G401 (cell line): ENCODE measurements around the gene HOXA4. TPM values are rescaled to one million over a fixed set of nuclear protein-coding genes. Genes with fewer than 3 reads are reported as not detected.

Experiments
- DNase-seq: peaks from one replicate; pipeline ENCODE4 v3.0.0-alpha.2; 2015; ENCODE audit warnings: low spot score
- in situ Hi-C: cut with HindIII; loops from 2 replicates; pipeline ENCODE4 v1.10.0; 2016; ENCODE audit warnings: low sequenced_read_pairs, mixed read lengths
- total RNA-seq: library from RNA; depleted of rRNA; stranded (reverse); fragments of >200 nt; shearing (Covaris generic); gene quantifications from 2 replicates; pipeline ENCODE4 v1.2.3, GENCODE V29; 2014

HOXA4 gene
- total RNA-seq, 1 experiment from 2014 or later = not detected

DNA sequence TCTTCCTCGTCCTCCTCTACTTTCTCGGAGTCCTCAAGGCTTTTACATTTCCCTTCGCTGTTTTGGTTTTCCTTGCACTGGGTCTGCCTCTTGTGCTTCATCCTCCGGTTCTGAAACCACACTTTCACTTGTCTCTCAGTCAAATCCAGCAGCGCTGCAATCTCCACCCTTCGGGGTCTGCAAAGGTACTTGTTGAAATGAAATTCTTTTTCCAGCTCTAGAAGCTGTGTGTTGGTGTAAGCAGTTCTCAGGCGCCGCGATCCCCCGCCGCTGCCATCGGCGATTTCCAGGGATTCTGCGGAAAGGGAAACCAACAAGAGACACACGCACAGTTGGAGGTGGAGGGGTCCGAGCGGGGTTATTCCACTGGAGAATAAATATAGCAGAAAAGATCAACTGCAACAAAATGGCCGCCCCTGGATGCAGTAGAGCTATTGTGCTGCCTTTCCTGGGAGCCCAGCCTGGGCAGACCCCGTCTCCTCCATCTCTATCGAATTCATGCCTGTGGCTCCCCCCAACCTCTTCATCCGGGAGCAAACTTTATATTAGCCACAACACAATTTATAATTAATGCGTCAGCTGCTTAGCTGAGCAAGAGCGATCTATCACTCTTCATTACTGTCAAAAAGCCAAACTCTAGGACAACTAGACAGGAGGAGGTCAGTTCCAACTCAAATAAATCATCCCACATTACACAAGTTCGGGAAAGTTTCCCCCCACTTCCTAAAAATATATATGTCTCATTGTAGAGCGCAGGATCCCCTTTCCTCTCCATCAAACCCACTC, 29.2 kb downstream of the HOXA4 start:
- in situ Hi-C loops = no loop called here
- DNase-seq = no peak

DNA sequence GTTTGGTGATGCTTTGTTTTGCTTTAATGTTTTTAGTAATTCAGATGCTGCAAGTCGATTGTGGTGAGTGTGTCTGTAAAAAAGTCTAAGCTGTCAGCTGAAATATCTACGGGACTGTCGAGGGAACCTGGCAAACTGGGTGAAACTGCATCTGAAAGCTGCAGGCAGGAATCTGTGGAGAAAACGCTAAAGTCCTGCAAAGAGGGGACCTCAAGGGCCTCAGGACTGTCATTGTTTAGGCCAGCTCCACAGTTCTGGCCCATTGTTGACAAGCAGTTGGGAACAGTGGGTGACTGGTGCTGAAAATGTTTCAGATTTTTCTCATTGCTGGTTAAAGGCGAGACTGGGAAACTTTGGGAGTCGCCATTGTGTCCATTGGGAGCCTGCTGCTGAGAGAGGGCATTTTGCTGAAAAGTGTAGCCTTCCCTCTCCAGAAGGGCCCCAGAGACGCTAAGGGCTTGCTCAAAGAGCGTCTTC, 29.8 kb downstream of the HOXA4 start:
- in situ Hi-C loops = no loop called here

DNA sequence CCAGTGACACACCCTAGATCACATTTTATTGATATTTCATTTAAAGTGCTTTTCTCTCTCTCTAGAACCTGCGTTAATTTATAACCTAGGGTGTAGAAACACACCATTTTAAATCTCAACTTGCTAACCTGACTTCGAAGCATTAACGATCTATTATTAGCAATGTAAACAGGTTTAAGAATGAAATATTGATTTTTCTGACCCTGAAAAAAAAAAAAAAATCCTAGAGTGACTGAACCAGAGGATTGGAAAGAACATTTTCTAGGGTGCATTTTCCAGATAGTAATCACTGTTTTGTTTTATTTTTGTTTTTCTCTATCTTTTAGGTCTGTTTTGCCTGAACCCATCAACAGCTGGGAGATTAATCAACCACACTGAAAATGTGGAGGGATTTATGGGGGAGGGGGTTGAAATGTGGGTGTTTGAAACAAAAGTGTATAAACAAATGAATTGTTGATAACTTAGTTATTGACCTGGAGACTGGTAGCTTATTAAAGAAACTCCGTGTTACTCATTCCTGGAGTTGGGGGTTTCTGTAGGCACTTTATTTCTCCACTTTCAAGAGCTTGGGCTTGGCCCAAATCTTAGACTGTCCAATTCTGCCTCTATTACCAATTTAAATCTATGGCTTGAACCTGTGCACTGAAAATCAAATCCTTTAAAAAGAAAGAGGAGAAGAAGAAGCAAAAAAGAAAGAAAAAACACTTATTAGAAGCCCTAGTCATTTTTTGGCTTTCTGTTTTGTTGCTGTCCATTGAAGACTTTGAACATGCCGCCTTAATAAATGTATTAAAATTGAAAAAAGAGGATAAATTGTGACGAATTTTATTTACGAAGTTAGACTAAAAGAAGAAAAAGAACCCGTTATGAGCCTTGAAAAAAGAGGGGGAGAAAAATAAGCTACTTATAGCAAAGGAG, 30.8 kb downstream of the HOXA4 start:
- DNase-seq = no peak
- in situ Hi-C loops = no loop called here

More for the DNA sequence above, 29.8 kb downstream of the HOXA4 start:
- DNase-seq = no peak

DNA sequence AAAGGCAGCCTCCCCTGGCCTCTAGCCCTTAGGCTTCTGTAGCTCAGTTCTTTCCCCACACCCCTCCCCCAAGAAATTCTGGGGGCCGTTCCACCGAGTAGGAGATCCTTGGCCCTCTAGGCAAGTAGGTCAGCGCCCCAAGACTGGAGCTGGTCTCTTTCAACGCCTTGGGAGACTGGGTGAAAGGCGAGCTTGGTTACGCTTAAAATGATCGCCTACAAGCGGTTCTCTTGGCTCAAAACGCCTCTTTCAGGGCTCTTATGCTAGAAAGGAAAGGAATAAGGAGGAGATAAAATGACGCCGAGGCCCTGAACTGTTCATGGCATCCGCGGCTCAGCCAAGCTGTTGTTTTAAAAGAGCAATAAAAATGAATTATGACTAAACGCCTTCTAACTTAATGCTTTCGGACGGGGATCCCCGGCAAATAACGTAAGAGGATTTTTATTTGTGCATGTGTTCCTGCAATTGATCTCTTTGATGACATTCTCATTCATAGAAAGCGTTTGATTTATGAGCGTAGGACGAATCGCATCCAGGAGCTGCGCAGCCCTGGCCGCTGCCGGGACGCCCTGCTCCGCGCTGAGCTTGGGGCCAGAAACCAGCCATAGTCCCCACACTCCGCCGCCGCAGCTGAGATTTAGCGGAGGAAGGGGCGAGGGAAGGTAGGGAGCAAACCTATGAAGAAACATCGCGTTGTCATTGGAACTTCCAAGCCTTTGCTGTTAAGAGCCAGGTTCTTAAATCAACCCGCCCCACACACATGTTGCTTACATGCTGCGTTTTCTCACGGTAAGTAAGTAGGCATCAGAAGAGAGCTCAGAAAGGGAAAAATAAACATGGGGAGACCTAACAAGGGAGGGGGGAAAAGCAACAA, 31.7 kb downstream of the HOXA4 start:
- in situ Hi-C loops = no loop called here
- DNase-seq = no peak

DNA sequence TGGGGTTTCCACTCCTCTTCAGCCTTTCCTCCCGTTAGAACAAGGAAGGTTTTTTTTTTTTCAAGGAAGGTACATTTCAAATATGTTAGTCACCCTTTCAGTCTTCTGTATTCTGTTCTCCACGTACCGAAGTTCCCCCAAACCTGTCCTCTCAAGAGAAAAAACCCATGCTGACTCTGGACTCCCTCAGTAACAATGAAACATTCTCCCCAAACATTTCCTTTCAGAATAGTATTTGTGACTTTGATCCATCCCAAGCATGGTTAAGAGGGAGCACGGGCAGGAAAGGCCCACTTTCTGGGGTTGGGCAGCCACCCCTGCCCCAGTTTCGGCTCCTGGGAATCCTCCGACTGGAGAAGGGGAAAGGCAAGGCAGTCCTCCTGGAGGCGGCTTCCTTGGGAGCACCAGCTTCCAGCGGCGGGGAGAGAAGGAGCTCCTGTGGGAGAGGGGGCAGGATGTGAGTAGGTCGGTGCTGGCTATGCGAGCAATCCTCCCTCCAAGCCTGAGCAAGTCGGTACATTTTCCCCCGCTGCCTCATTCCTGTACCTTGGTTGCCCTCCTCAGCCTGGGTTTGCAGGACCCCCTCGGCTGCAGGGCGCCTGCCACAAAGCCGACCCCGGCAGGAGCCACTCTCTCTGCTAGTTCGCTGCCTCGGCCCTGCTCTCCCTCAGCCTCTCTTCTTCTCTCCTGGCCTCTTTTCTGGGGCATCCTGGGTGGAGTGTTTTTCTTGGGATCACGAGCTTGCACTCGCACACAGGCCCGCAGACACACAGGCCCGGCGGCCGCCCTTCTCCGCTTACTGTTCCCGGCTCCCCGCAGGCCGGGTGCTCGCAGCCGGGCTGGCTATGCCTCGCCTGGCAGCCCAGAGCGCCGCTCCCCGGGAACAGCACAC, 32.6 kb downstream of the HOXA4 start:
- no peak for DNase-seq
- in situ Hi-C loops = no loop called here

DNA sequence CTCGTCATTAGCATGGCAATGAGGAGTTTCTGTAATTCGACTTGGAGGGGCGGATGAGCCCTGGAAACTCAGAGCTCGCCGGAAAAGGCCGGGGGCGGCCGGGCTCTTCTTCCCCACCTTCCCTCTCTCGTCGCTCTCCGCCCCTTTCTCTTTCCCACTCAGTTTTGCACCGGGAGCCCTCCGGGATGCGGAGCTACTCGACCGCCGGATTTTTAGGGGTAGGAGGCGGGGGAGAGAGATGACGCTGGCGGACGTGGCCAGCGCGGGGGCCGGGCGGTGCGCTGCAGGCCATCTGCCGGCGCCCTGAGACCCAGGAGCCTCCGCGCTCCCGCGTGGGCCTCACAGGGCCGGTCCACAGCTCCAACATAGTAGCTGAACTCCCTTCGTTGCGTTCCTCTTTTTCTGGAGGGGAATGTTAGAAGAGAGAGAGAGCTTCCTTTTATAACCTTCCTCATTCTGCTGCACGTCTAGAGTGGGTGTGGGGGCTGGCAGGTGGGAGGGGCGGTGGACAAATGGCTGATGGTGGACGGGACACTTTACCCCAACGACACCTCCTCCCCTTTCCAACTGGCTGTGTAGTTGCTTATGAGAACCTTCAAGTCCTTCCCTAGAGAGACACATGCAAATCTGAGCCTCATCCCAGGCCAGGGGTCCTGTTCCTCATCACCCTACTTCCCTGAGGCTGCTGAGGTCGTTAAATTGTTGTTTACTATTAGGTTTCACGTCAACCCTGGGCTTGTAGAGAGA, 33.6 kb downstream of the HOXA4 start:
- DNase-seq = no peak
- in situ Hi-C loops = no loop called here

DNA sequence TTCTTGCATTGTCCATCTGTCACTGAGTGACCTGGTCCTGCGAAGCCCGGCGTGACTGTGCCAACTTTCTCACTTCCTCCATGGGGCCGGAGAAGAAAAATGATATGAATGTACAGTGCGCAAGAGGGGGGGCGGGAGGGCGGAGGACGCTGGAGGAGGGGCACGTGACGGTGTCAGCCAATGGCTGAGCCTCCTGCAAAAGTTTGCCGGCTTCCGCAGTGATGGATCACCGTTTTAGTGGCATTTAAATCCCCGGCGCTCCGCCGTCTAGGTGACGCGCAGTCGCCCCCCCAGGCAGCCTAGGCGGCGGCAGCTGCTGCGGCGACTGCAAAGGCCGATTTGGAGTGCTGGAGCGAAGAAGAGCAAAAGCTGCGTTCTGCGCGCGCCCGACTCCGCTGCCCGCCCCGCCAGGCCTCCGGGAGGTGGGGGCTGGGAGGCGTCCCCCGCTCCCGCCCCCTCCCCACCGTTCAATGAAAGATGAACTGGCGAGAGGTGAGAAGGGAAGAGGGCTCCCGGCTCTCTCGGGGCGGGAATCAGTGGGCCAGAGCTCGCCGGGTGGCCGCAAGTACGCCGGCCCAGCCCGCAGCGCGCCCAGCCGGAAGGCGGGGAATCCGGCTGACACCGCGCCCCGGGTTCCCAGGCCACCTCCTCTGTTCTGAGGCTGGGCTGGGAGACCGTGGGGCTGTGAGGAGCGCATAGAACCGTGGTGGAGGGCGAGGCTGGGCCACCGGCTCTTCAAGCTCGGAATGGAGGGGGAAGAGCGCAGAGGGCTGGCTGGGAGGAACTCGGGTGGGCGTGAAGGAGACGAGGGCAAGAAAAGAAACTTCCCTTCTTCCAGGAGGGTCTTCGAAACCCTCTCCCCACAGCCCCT, 34.4 kb downstream of the HOXA4 start, which contains the start of gene HOXA1:
TSS of gene HOXA1 (minus strand) at position 104 of the 871 bp plus-strand sequence. CDS start at position 16, 88 bp downstream.
- DNase-seq = peak; percentile 44
- in situ Hi-C loops = no loop called here

DNA sequence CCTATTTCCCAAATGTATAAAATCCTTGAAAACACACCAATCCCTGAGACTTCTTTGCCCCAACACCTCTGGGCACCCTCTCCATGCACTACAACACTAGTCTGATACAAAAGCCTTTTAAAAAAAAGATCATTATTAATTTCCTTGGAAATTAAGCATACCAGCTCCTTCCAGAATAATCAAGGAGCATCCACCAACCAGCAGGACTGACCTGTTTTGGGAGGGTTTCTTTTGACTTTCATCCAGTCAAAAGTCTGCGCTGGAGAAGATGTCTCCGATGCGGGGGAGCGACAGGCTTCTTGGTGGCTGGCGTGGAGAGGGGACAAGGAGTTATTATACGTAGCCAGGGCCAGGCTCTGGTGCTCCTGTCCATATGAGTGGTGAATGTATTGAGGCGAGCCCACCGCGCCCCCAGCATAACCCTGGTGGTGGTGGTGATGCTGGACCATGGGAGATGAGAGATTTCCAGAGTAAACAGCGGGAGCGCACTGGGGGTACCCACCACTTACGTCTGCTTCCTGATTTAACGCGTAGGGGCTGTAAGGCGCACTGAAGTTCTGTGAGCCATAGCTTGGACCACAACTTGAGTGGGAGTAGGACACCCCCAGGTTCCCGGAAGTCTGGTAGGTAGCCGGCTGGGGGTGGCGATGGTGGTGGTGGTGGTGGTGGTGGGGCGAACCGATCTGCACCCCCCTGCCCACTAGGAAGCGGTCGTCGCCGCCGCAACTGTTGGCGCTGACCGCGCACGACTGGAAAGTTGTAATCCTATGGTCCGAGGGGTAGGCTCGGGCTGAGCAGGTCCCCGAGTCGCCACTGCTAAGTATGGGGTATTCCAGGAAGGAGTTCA, 35.3 kb downstream of the HOXA4 start:
- no peak for DNase-seq
- in situ Hi-C loops = no loop called here

DNA sequence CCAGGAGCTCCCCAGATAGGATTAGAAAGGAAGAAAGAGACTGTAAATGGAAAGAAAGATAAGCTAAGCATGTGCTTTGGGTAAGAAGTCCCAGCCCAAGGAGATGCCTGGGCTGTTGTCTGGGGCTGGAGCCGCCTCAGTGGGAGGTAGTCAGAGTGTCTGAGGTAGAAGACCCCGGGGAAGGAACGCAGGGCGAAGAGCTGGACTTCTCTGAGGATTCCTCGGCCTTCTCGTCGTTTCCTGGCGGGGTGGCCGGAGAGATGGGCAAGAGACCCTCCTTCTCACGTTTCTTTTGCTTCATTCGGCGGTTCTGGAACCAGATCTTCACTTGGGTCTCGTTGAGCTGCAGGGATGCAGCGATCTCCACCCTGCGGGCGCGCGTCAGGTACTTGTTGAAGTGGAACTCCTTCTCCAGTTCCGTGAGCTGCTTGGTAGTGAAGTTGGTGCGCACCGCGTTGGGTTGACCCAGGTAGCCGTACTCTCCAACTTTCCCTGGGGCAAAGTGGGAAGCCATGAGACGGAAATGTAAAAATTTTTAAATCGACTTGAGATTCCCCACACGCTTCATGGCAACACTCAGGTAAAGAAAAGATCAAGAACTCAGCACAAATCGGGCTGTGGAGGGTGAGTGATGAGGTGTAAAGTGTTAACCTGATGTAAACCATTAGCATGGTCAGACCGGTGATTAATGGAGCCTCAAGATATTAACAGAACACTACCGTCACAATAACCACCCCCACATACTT, 36.1 kb downstream of the HOXA4 start:
- DNase-seq = no peak
- in situ Hi-C loops = no loop called here

DNA sequence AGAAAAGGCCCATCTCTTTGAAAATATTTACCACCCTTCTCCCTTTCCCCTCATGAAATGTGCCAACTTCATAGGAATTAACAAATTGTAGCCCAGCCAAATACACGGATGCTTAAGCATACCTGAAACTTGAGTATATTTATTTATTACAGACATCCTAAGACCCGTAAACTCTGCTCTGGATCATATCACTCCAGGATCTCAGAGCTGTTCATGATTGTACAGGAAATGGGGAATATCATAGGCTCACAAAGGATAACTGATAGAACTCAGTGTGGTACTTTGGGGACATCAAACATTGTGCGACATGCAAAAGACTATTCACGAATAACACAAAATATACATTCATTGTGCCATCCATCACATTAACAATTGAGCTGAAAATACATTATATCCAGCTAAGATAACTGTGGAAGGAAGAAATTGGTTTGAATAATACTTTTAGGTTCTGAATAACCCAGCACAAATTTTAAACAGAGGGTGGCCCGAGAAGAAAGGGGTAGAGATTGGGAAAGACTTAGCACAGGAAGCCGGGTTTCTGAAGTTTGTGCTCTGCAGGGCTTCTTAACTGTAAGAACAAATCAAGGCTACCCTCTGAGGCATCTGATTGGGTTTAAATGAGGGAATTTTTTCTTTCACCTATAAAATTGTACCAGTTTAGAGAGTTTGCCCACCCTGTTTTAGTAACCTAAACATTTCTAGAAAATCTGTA, 37.2 kb downstream of the HOXA4 start:
- in situ Hi-C loops = no loop called here
- DNase-seq = no peak

DNA sequence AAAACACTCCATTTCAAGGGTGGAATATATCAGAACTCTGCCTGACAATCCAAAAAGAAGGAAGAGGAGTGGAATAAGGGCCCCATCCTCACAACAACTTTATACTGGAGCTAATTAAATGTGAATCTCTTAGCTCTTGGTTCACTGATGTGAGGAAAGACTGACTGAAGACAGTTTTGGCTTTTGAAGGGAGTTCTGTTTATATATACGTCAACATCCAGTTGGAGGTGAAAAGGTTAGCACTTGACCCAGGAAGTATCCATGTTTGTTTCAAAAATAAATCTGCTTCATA, 37.8 kb downstream of the HOXA4 start:
- DNase-seq = no peak
- in situ Hi-C loops = no loop called here

DNA sequence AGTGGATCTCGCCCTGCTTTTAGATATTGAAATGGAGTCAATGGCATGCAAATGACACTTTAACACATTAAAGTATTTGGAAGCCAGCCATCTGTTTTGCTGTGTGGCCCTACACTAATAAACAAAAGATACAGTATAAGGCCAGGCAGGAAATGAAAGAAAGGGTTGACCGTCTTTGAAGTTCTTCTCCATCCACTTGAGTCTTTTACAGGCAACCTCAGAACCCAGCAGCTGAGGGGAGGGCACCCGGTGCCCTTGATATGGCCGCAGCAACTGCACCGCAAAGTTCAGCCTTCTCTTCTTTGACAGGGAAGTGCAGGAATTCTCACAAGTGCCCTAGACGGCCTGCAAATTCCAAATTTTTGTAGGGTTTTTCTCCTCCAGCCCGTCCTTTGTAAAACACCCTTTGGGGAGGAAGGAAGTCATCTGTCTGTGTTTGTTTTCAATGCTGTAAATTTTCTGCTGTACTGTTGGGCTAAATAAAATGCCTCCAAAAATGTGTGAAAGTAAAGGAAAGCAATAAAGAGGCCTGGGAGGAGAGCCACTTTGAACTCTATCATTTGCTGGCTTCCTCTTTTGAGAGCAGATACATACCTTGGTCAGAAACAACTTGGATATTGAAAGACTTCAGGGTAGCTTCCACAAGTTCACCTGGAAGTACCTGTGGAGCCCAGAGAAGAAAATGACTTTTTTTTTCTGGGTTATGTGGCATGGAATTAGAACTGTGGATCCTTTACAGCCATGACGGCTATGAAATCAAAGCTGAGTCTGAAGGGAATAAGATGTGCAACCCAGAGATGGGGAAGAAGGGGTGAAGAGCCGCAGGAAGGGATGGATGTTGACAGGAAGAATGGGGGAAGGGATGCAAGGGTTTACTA, 38.4 kb downstream of the HOXA4 start:
- in situ Hi-C loops = no loop called here
- DNase-seq = no peak

DNA sequence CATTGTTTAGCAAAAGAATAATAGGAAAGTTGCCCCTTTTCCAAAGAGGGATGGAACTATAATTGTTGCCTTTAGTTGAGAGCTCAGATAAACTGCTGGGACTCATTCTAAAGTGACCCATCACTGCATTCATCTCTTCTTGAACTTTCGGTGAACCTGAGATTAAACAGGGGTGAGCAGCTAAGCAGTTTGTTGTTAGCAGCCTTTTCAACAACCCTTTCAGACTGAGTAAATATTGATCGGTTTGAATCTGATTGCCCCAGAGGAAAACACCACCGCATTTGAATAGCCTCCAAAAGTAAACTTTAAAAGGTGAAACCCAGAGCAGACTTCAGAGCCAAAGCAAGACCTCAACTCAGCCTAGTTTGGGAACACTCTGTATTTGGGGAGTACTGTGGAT, 39.5 kb downstream of the HOXA4 start:
- in situ Hi-C loops = no loop called here
- DNase-seq = no peak
